ENCODE measurements around the gene CA9. TPM values are rescaled to one million over a fixed set of nuclear protein-coding genes. Genes with fewer than 3 reads are reported as not detected.

CA9 gene
- polyA plus RNA-seq, 4 donors: 0.63 to 1.6 (median 0.73) TPM

Other genes with a start within 250 kb of the CA9 start
- gene RUSC2, start 183.8 kb upstream of the CA9 start, polyA plus RNA-seq (ENCODE audit: insufficient read length in 4 of 4): 10 to 100 TPM; 18.0 to 26.3 (median 18.6) TPM
- gene TESK1, start 68.7 kb upstream of the CA9 start, polyA plus RNA-seq (ENCODE audit: insufficient read length in 4 of 4): 10 to 100 TPM; 33.4 to 49.4 (median 34.7) TPM
- gene CD72, start 55.5 kb upstream of the CA9 start, polyA plus RNA-seq (ENCODE audit: insufficient read length in 4 of 4): 1 to 10 TPM; 1.8 to 3.3 (median 2.2) TPM
- gene SIT1, start 23.0 kb upstream of the CA9 start, polyA plus RNA-seq (ENCODE audit: insufficient read length in 4 of 4): under 1 TPM in 2 of 4 donors, not detected in 2; 0.32 to 0.46 TPM
- gene RMRP, start 15.9 kb upstream of the CA9 start, polyA plus RNA-seq (ENCODE audit: insufficient read length in 4 of 4): 1 to 10 TPM in 1 of 4 donors, not detected in 3; 2.5 TPM
- gene CCDC107, start 15.6 kb upstream of the CA9 start, polyA plus RNA-seq (ENCODE audit: insufficient read length in 4 of 4): 10 to 100 TPM; 15.5 to 21.2 (median 18.4) TPM
- 10 to 100 TPM in 1 of 4 donors, 1 to 10 TPM in 3; 9.0 to 11.5 (median 9.8) TPM for gene ARHGEF39, start 8.7 kb upstream of the CA9 start, polyA plus RNA-seq (ENCODE audit: insufficient read length in 4 of 4)
- gene TPM2, start 16.0 kb downstream of the CA9 start, polyA plus RNA-seq (ENCODE audit: insufficient read length in 4 of 4): 100 to 1,000 TPM; 150 to 285 (median 184) TPM
- gene TLN1, start 58.3 kb downstream of the CA9 start, polyA plus RNA-seq (ENCODE audit: insufficient read length in 4 of 4): 100 to 1,000 TPM; 141 to 173 (median 163) TPM
- 10 to 100 TPM; 33.8 to 43.0 (median 39.2) TPM for gene CREB3, start 58.7 kb downstream of the CA9 start, polyA plus RNA-seq (ENCODE audit: insufficient read length in 4 of 4)
- gene GBA2, start 75.3 kb downstream of the CA9 start, polyA plus RNA-seq (ENCODE audit: insufficient read length in 4 of 4): 100 to 1,000 TPM in 2 of 4 donors, 10 to 100 TPM in 2; 62.5 to 131 (median 101) TPM
- gene RGP1, start 75.4 kb downstream of the CA9 start, polyA plus RNA-seq (ENCODE audit: insufficient read length in 4 of 4): 10 to 100 TPM; 25.7 to 28.2 (median 27.4) TPM
- gene MSMP, start 80.3 kb downstream of the CA9 start, polyA plus RNA-seq (ENCODE audit: insufficient read length in 4 of 4): not detected
- gene NPR2, start 117.7 kb downstream of the CA9 start, polyA plus RNA-seq (ENCODE audit: insufficient read length in 4 of 4): 10 to 100 TPM; 27.1 to 55.5 (median 30.6) TPM
- gene SPAG8, start 138.3 kb downstream of the CA9 start, polyA plus RNA-seq (ENCODE audit: insufficient read length in 4 of 4): 1 to 10 TPM; 2.9 to 7.2 (median 5.7) TPM
- gene HINT2, start 141.1 kb downstream of the CA9 start, polyA plus RNA-seq (ENCODE audit: insufficient read length in 4 of 4): 10 to 100 TPM; 32.0 to 57.4 (median 53.8) TPM
- under 1 TPM; 0.11 to 0.35 (median 0.26) TPM for gene FAM221B, start 154.8 kb downstream of the CA9 start, polyA plus RNA-seq (ENCODE audit: insufficient read length in 4 of 4)
- gene TMEM8B, start 155.3 kb downstream of the CA9 start, polyA plus RNA-seq (ENCODE audit: insufficient read length in 4 of 4): 10 to 100 TPM; 28.8 to 44.5 (median 30.5) TPM
- under 1 TPM in 1 of 4 donors, not detected in 3; 0.15 TPM for gene OR13J1, start 196.5 kb downstream of the CA9 start, polyA plus RNA-seq (ENCODE audit: insufficient read length in 4 of 4)
- 1 to 10 TPM in 1 of 4 donors, under 1 TPM in 2, not detected in 1; 0.21 to 3.3 (median 0.50) TPM for gene HRCT1, start 232.3 kb downstream of the CA9 start, polyA plus RNA-seq (ENCODE audit: insufficient read length in 4 of 4)
- gene SPAAR, start 235.6 kb downstream of the CA9 start, polyA plus RNA-seq (ENCODE audit: insufficient read length in 4 of 4): 1 to 10 TPM in 3 of 4 donors, under 1 TPM in 1; 0.71 to 1.5 (median 1.3) TPM

Data from left renal pelvis (tissue), 4 donors.